ENCODE results near the gene TNK1. TPM values are rescaled to one million over a fixed set of nuclear protein-coding genes. Genes with fewer than 3 reads are reported as not detected.

TNK1 gene
- total and polyA plus RNA-seq, 11 donors: 1.4 to 6.2 (median 2.1) TPM

GRCh38 chr17:7408252-7408727 lies 27.4 kb downstream of the TNK1 start:
- no peak for TF ChIP-seq POLR2A (IDR thresholded peaks at IDR 0.05)
- no peak for TF ChIP-seq CTCF (IDR thresholded peaks at IDR 0.05)
- Histone ChIP-seq H3K27me3 (peaks cover 0 to 5% (median 0%) of the 10 kb centered on the region in 9 donors), H3K4me1 (peaks cover 0 to 18% (median 5%) of the 10 kb centered on the region in 12 donors), H3K27ac (no peak overlapping the region), H3K9me3 (no peaks in the 10 kb centered on the region), H3K4me3 (no peak overlapping the region), H3K36me3 (peaks cover 0 to 16% (median 0%) of the 10 kb centered on the region in 9 donors)
- DNase-seq (no peak), ATAC-seq (no peak)
- intact Hi-C loops (cut with DNase I): no loop called here
- WGBS, 4 donors: 64 to 79% (median 74%) methylated on average over 24 to 58 of the region's 58 CpGs

- Histone ChIP-seq H3K9me3 (no peaks in the 10 kb centered on the region), H3K36me3 (peaks cover 0 to 16% (median 0%) of the 10 kb centered on the region in 9 donors), H3K4me3 (no peak overlapping the region), H3K4me1 (peaks cover 0 to 17% (median 5%) of the 10 kb centered on the region in 12 donors), H3K27ac (no peak overlapping the region), H3K27me3 (peaks cover 0 to 5% (median 0%) of the 10 kb centered on the region in 9 donors)
- TF ChIP-seq CTCF (IDR thresholded peaks at IDR 0.05) (no peak), POLR2A (IDR thresholded peaks at IDR 0.05) (no peak)
- intact Hi-C loops (cut with DNase I): no loop called here
- ATAC-seq (no peak), DNase-seq (no peak)
- WGBS, 4 donors: 82 to 90% (median 85%) methylated on average over 6 of the region's 6 CpGs
Measured at GRCh38 chr17:7408863-7409262, 28.0 kb downstream of the TNK1 start.

GRCh38 chr17:7409716-7410115 lies 28.8 kb downstream of the TNK1 start:
- H3K9me3 ChIP-seq: no peaks in the 10 kb centered on the region
- WGBS, 4 donors: 94 to 95% (median 95%) methylated on average over 6 of the region's 6 CpGs
- no peak overlapping the region for H3K4me3 ChIP-seq
- peaks cover 0 to 5% (median 0%) of the 10 kb centered on the region in 9 donors for H3K27me3 ChIP-seq
- TF ChIP-seq CTCF (IDR thresholded peaks at IDR 0.05) (no peak), POLR2A (IDR thresholded peaks at IDR 0.05) (no peak)
- H3K27ac ChIP-seq: no peak overlapping the region
- DNase-seq: no peak
- intact Hi-C loops (cut with DNase I): no loop called here
- peaks cover 0 to 16% (median 0%) of the 10 kb centered on the region in 9 donors for H3K36me3 ChIP-seq
- peaks cover 0 to 16% (median 5%) of the 10 kb centered on the region in 12 donors for H3K4me1 ChIP-seq
- ATAC-seq: no peak

- Histone ChIP-seq H3K27ac (no peak overlapping the region), H3K36me3 (peaks cover 0 to 16% (median 0%) of the 10 kb centered on the region in 9 donors), H3K4me1 (peaks cover 0 to 4% (median 0%) of the 10 kb centered on the region in 12 donors), H3K4me3 (no peak overlapping the region), H3K9me3 (no peaks in the 10 kb centered on the region), H3K27me3 (no peaks in the 10 kb centered on the region)
- DNase-seq (no peak), ATAC-seq (no peak)
- intact Hi-C loops (cut with DNase I): no loop called here
- TF ChIP-seq CTCF (IDR thresholded peaks at IDR 0.05) (no peak), POLR2A (IDR thresholded peaks at IDR 0.05) (no peak)
- WGBS, 4 donors: 91 to 96% (median 92%) methylated on average over 22 to 25 of the region's 25 CpGs
Measured at GRCh38 chr17:7410634-7411426, 29.9 kb downstream of the TNK1 start.
